ENCODE measurements around the gene RCAN3.
"Not testable (repeated sequence)": the region's sequence is repeated elsewhere in the genome, so short reads cannot be mapped to it uniquely, and the experiment has no call there.

Gene RCAN3

GRCh38 chr1:24490101-24490781 is 12.4 kb upstream of the RCAN3 start:
- Histone ChIP-seq H2AFZ (ENCODE audit: low read depth) (no peak overlapping the region), H3K4me2 (no peak overlapping the region), H3K9ac (no peak overlapping the region), H4K20me1 (ENCODE audit: insufficient read depth) (no peaks in the 10 kb centered on the region), H3K27me3 (ENCODE audit: insufficient read depth, low read depth) (no peaks in the 10 kb centered on the region), H3K27ac (no peak overlapping the region), H3K36me3 (ENCODE audit: insufficient read depth) (no peaks in the 10 kb centered on the region), H3K4me3 (IDR thresholded peaks at IDR 0.05; ENCODE audit: insufficient read depth, low read depth, low read length) (no peak overlapping the region), H3K4me1 (ENCODE audit: low read depth, poor library complexity, severe bottlenecking) (no peaks in the 10 kb centered on the region), H3K79me2 (ENCODE audit: insufficient read depth, low read depth) (no peaks in the 10 kb centered on the region)
- TF ChIP-seq CTCF (conservative IDR thresholded peaks at IDR 0.05; ENCODE audit: low read depth, low read length): no peak

- no peak overlapping the region for H3K4me2 ChIP-seq
- H3K36me3 ChIP-seq (ENCODE audit: insufficient read depth): no peaks in the 10 kb centered on the region
- H3K27ac ChIP-seq: no peak overlapping the region
- no peak for TF ChIP-seq CTCF (conservative IDR thresholded peaks at IDR 0.05; ENCODE audit: low read depth, low read length)
- H4K20me1 ChIP-seq (ENCODE audit: insufficient read depth): no peaks in the 10 kb centered on the region
- H3K79me2 ChIP-seq (ENCODE audit: insufficient read depth, low read depth): no peaks in the 10 kb centered on the region
- H3K4me1 ChIP-seq (ENCODE audit: low read depth, poor library complexity, severe bottlenecking): no peaks in the 10 kb centered on the region
- no peaks in the 10 kb centered on the region for H3K27me3 ChIP-seq (ENCODE audit: insufficient read depth, low read depth)
- no peak overlapping the region for H3K4me3 ChIP-seq (IDR thresholded peaks at IDR 0.05; ENCODE audit: insufficient read depth, low read depth, low read length)
- no peak overlapping the region for H3K9ac ChIP-seq
- no peak overlapping the region for H2AFZ ChIP-seq (ENCODE audit: low read depth)
These were observed 10.9 kb upstream of the RCAN3 start for GRCh38 chr1:24491577-24492360.

- H3K79me2 ChIP-seq (ENCODE audit: insufficient read depth, low read depth); H4K20me1 ChIP-seq (ENCODE audit: insufficient read depth); H2AFZ ChIP-seq (ENCODE audit: low read depth); H3K27ac ChIP-seq; H3K27me3 ChIP-seq (ENCODE audit: insufficient read depth, low read depth); H3K4me3 ChIP-seq (IDR thresholded peaks at IDR 0.05; ENCODE audit: insufficient read depth, low read depth, low read length); H3K36me3 ChIP-seq (ENCODE audit: insufficient read depth); H3K9ac ChIP-seq; H3K4me2 ChIP-seq; H3K4me1 ChIP-seq (ENCODE audit: low read depth, poor library complexity, severe bottlenecking): not testable (repeated sequence)
These were observed 9.7 kb upstream of the RCAN3 start for GRCh38 chr1:24492935-24493334.

GRCh38 chr1:24493785-24494184 is 8.9 kb upstream of the RCAN3 start:
- Histone ChIP-seq H3K36me3 (ENCODE audit: insufficient read depth) (no peaks in the 10 kb centered on the region), H3K79me2 (ENCODE audit: insufficient read depth, low read depth) (no peaks in the 10 kb centered on the region), H3K4me2 (no peak overlapping the region), H4K20me1 (ENCODE audit: insufficient read depth) (no peaks in the 10 kb centered on the region), H2AFZ (ENCODE audit: low read depth) (no peak overlapping the region), H3K4me3 (IDR thresholded peaks at IDR 0.05; ENCODE audit: insufficient read depth, low read depth, low read length) (no peak overlapping the region), H3K27ac (no peak overlapping the region), H3K9ac (no peak overlapping the region), H3K27me3 (ENCODE audit: insufficient read depth, low read depth) (no peaks in the 10 kb centered on the region), H3K4me1 (ENCODE audit: low read depth, poor library complexity, severe bottlenecking) (no peaks in the 10 kb centered on the region)
- TF ChIP-seq CTCF (conservative IDR thresholded peaks at IDR 0.05; ENCODE audit: low read depth, low read length): no peak

- no peaks in the 10 kb centered on the region for H3K36me3 ChIP-seq (ENCODE audit: insufficient read depth)
- no peak overlapping the region for H3K4me2 ChIP-seq
- no peak overlapping the region for H3K4me3 ChIP-seq (IDR thresholded peaks at IDR 0.05; ENCODE audit: insufficient read depth, low read depth, low read length)
- no peaks in the 10 kb centered on the region for H3K27me3 ChIP-seq (ENCODE audit: insufficient read depth, low read depth)
- peaks cover 18% of the 10 kb centered on the region for H3K4me1 ChIP-seq (ENCODE audit: low read depth, poor library complexity, severe bottlenecking)
- no peak for TF ChIP-seq CTCF (conservative IDR thresholded peaks at IDR 0.05; ENCODE audit: low read depth, low read length)
- no peaks in the 10 kb centered on the region for H3K79me2 ChIP-seq (ENCODE audit: insufficient read depth, low read depth)
- no peak overlapping the region for H3K27ac ChIP-seq
- no peaks in the 10 kb centered on the region for H4K20me1 ChIP-seq (ENCODE audit: insufficient read depth)
- no peak overlapping the region for H2AFZ ChIP-seq (ENCODE audit: low read depth)
- no peak overlapping the region for H3K9ac ChIP-seq
These were observed 4.0 kb upstream of the RCAN3 start for GRCh38 chr1:24498589-24498988.

All from KMS-11 (cell line).